NCI-H510A treated with DMSO at 0.1 percent for 48 hours (cell line): ENCODE measurements around the gene TXNDC11.

Experiments used
- DNase-seq: peaks from one replicate; lab custom pipeline; 2025; lab: John Stamatoyannopoulos, UW

The TXNDC11 gene

GRCh38 chr16:11675561-11676511 is 66.8 kb downstream of the TXNDC11 start:
- DNase-seq: peak; percentile 65

GRCh38 chr16:11674818-11675560 is 67.7 kb downstream of the TXNDC11 start:
- no peak for DNase-seq

- DNase-seq: no peak
Measured at GRCh38 chr16:11674001-11674817, 68.4 kb downstream of the TXNDC11 start.

- DNase-seq: no peak
Measured at GRCh38 chr16:11673091-11674000, 69.3 kb downstream of the TXNDC11 start.

GRCh38 chr16:11672206-11673090 is 70.2 kb downstream of the TXNDC11 start:
- DNase-seq: no peak

- DNase-seq: no peak
Measured at GRCh38 chr16:11671676-11672075, 71.0 kb downstream of the TXNDC11 start.

- no peak for DNase-seq
Measured at GRCh38 chr16:11671271-11671670, 71.4 kb downstream of the TXNDC11 start.

GRCh38 chr16:11670171-11671131 is 72.2 kb downstream of the TXNDC11 start:
- DNase-seq: no peak

- DNase-seq: no peak
Measured at GRCh38 chr16:11669380-11670146, 73.1 kb downstream of the TXNDC11 start.

- no peak for DNase-seq
Measured at GRCh38 chr16:11668623-11669379, 73.9 kb downstream of the TXNDC11 start.

GRCh38 chr16:11667824-11668622 is 74.6 kb downstream of the TXNDC11 start, which contains the start of gene SNN:
Gene SNN (plus strand): TSS chr16:11668455. CDS start chr16:11676060, 7,605 bp downstream.
- peak; percentile 17 for DNase-seq

- DNase-seq: no peak
Measured at GRCh38 chr16:11667221-11667823, 75.3 kb downstream of the TXNDC11 start.

- no peak for DNase-seq
Measured at GRCh38 chr16:11666103-11667055, 76.3 kb downstream of the TXNDC11 start.

- DNase-seq: no peak
Measured at GRCh38 chr16:11665071-11665491, 77.6 kb downstream of the TXNDC11 start.

GRCh38 chr16:11662582-11662981 is 80.1 kb downstream of the TXNDC11 start:
- DNase-seq: no peak
